ENCODE measurements around the gene FILIP1. TPM values are rescaled to one million over a fixed set of nuclear protein-coding genes. Genes with fewer than 3 reads are reported as not detected.

The FILIP1 gene
- polyA plus RNA-seq, 2 of the 4 experiments (the other 2 are of a cell fraction), result 2.3 to 15.6 TPM

DNA sequence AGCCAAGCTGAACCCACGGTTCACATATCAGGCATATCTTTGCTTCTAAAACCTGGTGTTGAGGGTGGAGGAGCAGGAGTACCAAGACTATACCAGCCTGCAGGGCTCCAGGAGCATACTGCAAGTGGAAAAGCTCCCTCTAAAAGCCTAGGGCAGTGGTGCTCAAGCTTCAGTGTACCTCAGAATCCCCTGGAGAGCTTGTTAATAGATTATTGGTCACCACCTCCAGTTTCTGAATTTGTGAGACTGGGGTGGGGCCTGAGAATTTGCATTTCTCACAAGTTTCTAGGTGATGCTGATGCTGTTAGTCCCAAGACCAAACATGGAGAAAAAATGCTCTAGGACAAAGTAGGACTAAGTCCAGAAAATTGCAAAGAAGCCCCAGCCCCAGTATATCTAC, 65.4 kb downstream of the FILIP1 start (continued):
- TF ChIP-seq FOSL2 (IDR thresholded peaks at IDR 0.05) (no peak), FOSL2 (CRISPR knock-in tag; IDR thresholded peaks at IDR 0.05) (no peak)
- TF ChIP-seq, protein P1, sequence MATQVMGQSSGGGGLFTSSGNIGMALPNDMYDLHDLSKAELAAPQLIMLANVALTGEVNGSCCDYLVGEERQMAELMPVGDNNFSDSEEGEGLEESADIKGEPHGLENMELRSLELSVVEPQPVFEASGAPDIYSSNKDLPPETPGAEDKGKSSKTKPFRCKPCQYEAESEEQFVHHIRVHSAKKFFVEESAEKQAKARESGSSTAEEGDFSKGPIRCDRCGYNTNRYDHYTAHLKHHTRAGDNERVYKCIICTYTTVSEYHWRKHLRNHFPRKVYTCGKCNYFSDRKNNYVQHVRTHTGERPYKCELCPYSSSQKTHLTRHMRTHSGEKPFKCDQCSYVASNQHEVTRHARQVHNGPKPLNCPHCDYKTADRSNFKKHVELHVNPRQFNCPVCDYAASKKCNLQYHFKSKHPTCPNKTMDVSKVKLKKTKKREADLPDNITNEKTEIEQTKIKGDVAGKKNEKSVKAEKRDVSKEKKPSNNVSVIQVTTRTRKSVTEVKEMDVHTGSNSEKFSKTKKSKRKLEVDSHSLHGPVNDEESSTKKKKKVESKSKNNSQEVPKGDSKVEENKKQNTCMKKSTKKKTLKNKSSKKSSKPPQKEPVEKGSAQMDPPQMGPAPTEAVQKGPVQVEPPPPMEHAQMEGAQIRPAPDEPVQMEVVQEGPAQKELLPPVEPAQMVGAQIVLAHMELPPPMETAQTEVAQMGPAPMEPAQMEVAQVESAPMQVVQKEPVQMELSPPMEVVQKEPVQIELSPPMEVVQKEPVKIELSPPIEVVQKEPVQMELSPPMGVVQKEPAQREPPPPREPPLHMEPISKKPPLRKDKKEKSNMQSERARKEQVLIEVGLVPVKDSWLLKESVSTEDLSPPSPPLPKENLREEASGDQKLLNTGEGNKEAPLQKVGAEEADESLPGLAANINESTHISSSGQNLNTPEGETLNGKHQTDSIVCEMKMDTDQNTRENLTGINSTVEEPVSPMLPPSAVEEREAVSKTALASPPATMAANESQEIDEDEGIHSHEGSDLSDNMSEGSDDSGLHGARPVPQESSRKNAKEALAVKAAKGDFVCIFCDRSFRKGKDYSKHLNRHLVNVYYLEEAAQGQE (IDR thresholded peaks at IDR 0.05), result no peak

DNA sequence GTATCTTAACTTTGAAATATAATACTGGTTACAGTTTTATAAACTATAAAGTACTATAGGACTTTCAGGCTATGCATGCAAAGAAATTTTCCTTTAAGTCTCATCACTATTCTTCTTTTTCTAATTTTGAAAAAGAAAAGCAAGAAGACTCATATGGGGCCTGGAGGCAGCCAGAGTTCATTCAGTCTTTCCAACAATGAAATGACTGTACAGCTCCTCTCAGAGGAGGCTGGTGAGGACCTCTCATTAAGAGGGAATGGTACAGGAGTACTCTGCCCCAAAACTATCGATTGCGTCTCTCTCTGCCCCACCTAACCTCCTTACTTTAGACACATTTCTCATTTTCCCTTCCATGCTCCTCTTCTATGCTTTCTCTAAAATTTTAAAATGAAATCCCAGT, 66.3 kb downstream of the FILIP1 start:
- no peak for TF ChIP-seq CHD4 (IDR thresholded peaks at IDR 0.05; ENCODE audit: borderline replicate concordance)
- TF ChIP-seq NFE2L2 (conservative IDR thresholded peaks at IDR 0.05; ENCODE audit: low read length), result no peak
- TF ChIP-seq CBX8 (IDR thresholded peaks at IDR 0.05), result no peak
- TF ChIP-seq, protein P2, sequence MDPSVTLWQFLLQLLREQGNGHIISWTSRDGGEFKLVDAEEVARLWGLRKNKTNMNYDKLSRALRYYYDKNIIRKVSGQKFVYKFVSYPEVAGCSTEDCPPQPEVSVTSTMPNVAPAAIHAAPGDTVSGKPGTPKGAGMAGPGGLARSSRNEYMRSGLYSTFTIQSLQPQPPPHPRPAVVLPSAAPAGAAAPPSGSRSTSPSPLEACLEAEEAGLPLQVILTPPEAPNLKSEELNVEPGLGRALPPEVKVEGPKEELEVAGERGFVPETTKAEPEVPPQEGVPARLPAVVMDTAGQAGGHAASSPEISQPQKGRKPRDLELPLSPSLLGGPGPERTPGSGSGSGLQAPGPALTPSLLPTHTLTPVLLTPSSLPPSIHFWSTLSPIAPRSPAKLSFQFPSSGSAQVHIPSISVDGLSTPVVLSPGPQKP (IDR thresholded peaks at IDR 0.05; ENCODE audit: low read depth, low read length), result no peak
- TF ChIP-seq EP300 (IDR thresholded peaks at IDR 0.05), result no peak
- TF ChIP-seq RARB (CRISPR knock-in tag; IDR thresholded peaks at IDR 0.05), result no peak
- no peak for TF ChIP-seq JUN (IDR thresholded peaks at IDR 0.05)
- TF ChIP-seq MYC (IDR thresholded peaks at IDR 0.05; ENCODE audit: borderline replicate concordance, low read length), result no peak
- no peak for TF ChIP-seq NPAS2 (CRISPR knock-in tag; IDR thresholded peaks at IDR 0.05; ENCODE audit: borderline replicate concordance)
- TF ChIP-seq, protein P3, sequence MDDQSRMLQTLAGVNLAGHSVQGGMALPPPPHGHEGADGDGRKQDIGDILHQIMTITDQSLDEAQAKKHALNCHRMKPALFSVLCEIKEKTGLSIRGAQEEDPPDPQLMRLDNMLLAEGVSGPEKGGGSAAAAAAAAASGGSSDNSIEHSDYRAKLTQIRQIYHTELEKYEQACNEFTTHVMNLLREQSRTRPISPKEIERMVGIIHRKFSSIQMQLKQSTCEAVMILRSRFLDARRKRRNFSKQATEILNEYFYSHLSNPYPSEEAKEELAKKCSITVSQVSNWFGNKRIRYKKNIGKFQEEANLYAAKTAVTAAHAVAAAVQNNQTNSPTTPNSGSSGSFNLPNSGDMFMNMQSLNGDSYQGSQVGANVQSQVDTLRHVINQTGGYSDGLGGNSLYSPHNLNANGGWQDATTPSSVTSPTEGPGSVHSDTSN (IDR thresholded peaks at IDR 0.05), result no peak
- TF ChIP-seq, protein P4, sequence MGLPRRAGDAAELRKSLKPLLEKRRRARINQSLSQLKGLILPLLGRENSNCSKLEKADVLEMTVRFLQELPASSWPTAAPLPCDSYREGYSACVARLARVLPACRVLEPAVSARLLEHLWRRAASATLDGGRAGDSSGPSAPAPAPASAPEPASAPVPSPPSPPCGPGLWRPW (IDR thresholded peaks at IDR 0.05), result no peak
- TF ChIP-seq POLR2AphosphoS2 (conservative IDR thresholded peaks at IDR 0.05; ENCODE audit: low read length), result no peak
- no peak for TF ChIP-seq MAZ (IDR thresholded peaks at IDR 0.05; ENCODE audit: borderline replicate concordance, low read depth, low read length)
- TF ChIP-seq ZC3H11A (IDR thresholded peaks at IDR 0.05), result no peak
- TF ChIP-seq, protein P5, sequence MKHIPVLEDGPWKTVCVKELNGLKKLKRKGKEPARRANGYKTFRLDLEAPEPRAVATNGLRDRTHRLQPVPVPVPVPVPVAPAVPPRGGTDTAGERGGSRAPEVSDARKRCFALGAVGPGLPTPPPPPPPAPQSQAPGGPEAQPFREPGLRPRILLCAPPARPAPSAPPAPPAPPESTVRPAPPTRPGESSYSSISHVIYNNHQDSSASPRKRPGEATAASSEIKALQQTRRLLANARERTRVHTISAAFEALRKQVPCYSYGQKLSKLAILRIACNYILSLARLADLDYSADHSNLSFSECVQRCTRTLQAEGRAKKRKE (CRISPR knock-in tag; IDR thresholded peaks at IDR 0.05; ENCODE audit: low read depth), result no peak
- TF ChIP-seq, protein P6, sequence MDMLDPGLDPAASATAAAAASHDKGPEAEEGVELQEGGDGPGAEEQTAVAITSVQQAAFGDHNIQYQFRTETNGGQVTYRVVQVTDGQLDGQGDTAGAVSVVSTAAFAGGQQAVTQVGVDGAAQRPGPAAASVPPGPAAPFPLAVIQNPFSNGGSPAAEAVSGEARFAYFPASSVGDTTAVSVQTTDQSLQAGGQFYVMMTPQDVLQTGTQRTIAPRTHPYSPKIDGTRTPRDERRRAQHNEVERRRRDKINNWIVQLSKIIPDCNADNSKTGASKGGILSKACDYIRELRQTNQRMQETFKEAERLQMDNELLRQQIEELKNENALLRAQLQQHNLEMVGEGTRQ (IDR thresholded peaks at IDR 0.05), result no peak
- POLR2A ChIA-PET, result no interaction called here
- ATAC-seq, result no peak

More for the DNA sequence above, 66.3 kb downstream of the FILIP1 start:
- Histone ChIP-seq H3K4me2 (no peak overlapping the region), H3K9me3 (no peaks in the 10 kb centered on the region), H3K27ac (peak overlapping the region; percentile 1 to 62; a peak in 2 of 6 replicates), H3K4me3 (no peak overlapping the region), H3K4me1 (peaks cover 39% of the 10 kb centered on the region)
- FAIRE-seq (no peak), DNase-seq (ENCODE audit: low read depth in 1 of 2, low spot score in 1 of 2) (no peak)
- CTCF ChIA-PET, result no interaction called here
- 97% methylated on average over 2 of the region's 2 CpGs for WGBS (ENCODE audit: missing lambda C conversion rate)

Data from A549 (cell line).